SKM-1 treated with dmso at 0.1 percent for 144 hours (cell line): ENCODE results near the gene RAVER2.

Experiments
- DNase-seq: peaks from one replicate; lab custom pipeline; 2025; ENCODE audit not compliant: unreplicated experiment; lab: John Stamatoyannopoulos, UW

The RAVER2 gene

DNA sequence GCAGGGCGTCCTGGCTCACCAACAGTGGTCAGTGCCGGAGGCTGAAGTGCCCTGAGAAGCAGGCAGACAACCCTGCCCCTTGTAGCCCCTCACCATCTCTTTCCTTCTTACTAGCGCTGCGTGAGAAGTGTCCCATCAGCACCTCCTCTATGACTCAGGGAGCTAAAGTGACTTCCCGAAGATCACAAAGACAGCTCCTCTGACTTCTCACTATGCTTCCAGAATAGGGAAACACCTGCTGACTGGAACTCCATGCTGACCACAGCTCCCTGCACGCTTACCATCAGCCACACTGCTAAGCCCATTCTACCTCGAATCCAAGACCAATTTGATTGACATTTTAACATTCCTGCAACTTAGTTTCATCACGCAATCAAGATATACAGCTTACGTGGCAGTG, 128.7 kb downstream of the RAVER2 start:
- DNase-seq = no peak

DNA sequence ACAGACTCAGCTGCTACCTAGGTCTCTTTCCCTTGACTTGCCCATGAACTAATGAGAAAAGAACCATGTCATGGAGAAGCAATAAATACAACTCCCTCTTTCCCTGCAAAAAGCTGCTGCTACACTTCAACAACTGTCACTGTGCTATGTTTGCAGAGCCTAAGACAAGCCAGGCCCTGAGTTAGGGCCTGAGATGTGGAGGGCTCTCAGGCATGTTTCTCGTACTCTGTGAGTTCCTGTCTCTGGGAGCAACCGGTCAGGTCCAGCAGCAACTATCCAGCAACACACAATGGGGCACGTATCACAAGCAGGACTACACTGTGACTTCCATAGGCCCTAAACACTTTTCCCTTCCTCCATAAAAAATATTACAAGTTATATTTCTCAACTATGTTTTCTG, 129.8 kb downstream of the RAVER2 start:
- no peak for DNase-seq

DNA sequence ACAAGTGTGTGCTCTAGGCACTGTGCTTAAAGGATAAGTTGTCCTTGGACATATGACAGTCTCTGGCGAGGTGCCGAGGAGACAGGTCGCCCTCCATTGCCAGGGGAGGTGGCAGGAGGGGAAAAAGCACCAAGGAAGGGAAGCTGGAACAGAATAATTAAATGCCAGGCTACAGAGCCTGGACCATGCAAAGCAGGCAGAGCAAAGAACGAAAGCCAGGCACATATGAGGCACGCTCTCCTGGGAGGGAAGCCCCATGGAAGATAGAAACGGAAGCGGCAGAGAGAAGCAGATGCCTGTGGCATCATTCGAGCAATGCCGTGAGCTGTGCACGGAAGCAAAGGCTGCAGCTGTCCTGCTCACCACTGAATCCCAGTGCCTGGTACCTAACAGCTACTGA, 130.2 kb downstream of the RAVER2 start:
- no peak for DNase-seq

DNA sequence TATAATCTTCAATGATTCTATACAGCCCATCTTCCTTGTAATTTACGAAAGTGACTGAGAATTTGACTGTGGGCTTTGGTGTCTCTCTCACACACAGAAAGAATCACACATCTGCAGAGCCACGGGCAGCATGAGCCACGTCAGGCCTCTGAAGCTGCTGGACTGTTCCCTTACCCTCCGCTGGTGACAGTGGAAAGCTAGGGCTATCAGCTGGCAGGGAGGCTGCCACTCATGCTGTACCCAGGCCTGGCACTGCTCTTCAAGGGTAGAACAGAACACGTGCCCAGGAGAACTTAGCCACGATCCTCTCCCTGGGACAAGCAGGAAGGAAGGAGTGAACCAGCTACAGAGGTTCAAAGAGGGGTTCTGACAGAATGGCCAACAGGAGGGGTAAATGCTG, 130.7 kb downstream of the RAVER2 start:
- no peak for DNase-seq

DNA sequence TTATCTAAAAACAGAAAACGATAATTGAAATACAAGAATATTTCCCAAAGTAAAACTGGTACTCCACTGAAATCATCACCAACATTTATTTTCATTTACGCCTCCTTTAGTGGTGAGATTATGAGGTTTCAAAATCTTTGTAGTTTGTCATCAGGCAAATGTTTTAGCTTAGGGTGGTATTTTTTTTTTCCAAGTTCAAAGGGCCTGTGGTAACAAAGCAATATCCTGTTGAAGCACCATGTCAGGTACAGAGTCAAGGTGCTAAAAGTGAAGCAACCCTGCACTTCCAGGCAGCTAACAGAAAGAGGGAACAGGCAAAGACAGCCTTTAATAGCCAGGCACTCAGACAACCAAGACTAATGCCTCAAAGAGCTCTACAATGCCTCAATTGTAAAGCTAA, 132.3 kb downstream of the RAVER2 start:
- DNase-seq = no peak

DNA sequence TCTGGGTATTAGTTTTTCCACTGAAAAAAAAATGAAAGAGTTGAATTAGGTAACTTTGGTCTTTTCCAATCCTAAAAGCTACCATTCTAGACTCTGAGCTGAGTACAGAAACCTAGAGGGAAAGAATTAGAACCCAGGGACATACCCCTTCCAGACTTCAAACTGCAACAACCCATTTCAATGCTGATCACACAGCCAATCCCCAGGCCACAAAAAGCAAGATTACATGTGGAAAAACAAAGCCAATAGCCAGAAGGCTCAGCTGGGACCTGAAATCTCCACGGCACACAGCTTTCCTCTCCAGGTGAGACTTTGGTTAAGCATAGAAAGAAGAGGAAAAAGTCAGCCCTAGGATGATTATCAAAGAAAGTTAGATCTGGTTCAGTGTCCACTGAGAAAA, 132.7 kb downstream of the RAVER2 start:
- DNase-seq = no peak

DNA sequence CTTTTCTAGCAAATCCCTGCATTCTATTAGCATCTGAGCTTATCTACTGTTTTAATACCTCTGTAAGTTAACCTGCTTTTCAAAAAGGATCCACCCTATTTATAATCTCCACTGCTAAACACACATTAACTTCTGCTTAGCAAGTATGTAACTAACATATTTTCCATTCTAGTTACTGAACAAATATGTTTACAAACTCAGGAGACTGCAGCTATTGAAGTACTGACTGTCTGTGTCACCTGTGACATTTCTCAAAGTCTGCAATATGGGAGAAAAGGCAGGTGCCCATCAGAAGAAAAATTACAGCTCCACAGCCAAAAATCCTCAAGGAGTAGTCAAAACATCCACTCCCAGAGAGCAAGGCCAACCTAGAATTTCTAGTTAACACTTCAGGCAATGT, 133.2 kb downstream of the RAVER2 start:
- DNase-seq = no peak

DNA sequence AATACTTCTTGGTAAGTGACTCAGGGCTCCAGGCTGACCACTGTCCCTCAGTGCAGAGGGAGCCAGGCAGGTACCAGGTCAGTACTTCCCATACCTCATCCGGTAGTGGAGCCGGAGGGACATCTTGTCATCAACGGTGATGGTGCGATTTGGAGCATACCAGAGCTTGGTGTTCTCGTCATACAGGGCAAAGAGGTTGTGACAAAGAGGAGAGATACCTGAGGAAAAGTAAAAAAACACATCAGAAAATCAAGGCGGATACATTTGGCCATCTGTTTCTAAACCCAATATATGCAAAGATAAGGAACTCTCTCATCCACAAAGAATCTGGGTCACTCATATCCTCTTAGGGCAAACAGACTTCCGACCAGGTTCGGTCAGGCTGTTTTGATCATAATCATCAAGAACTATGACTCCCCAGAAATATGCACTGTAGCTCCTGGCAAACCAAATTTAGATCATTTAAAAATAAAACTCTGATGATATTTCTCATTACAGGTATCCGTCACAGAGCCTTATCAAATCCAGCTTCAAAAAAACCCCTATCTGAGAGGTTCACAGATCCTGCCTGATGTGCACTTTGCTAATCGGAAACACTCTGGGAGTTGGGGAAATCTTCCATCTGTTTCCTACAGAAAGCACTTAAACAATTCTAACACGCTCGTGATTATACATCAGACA, 134.2 kb downstream of the RAVER2 start:
- DNase-seq = no peak

DNA sequence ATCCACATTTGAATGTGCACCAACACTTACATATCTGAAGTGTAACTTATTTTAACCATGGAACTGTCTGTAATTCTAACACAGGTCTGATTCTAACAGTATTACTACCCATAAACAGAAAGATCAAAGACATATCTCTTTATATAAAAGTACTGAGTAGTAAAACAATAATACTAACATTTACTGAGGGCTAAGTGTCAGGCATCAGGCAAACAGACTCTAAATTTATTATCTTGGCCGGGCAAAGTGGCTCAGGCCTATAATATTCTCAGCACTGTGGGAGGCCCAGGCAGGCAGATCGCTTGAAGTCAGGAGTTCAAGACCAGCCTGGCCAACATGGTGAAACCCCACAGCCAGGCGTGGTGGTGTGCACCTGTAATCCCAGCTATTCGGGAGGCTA, 135.6 kb downstream of the RAVER2 start:
- DNase-seq = no peak

DNA sequence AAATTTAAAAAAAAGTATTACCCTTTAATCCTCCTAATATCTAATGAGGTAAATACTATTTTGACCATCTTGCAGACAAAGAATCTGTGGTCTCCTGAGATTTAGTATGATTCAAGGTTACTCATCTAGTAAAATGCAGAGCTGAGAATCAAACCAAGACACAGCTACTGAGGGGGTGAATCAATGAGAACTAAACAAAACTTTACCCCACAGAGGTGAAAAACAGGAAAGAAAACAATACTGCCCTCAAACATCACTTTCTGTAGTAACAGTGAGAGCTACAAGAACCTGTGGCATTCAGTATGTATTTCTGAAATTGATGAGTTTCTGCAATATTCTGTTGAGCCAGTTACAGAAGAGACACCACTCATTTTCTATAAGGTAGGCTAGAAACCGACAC, 136.4 kb downstream of the RAVER2 start:
- no peak for DNase-seq
